Upper lobe of left lung (tissue), 4 donors: ENCODE data around the gene NOL4L.

Source experiments
- POLR2A ChIP-seq, 4 donors: fragments of 450-650 bp; IDR thresholded peaks; one replicate each; pipeline ENCODE4 v1.5.1; 2016 to 2017; ENCODE audit warnings: antibody characterized with exemption in 4 of 4, mild to moderate bottlenecking in 2 of 4
- POLR2AphosphoS5 ChIP-seq, 2 donors: sonication (generic); formaldehyde crosslinking; IDR thresholded peaks; one replicate each; pipeline ENCODE4 v1.5.1; 2017; ENCODE audit warnings: antibody characterized with exemption in 2 of 2
- TF ChIP-seq, protein P1 (sequence below), 6 experiments: fragments of 450-650 bp in 4 of 6; fragments of 200-600 bp in 2 of 6; sonication (generic) in 2 of 6; IDR thresholded peaks; one replicate each; pipeline ENCODE4 v1.5.1; 2016 to 2019; ENCODE audit warnings: antibody characterized with exemption in 6 of 6

DNA sequence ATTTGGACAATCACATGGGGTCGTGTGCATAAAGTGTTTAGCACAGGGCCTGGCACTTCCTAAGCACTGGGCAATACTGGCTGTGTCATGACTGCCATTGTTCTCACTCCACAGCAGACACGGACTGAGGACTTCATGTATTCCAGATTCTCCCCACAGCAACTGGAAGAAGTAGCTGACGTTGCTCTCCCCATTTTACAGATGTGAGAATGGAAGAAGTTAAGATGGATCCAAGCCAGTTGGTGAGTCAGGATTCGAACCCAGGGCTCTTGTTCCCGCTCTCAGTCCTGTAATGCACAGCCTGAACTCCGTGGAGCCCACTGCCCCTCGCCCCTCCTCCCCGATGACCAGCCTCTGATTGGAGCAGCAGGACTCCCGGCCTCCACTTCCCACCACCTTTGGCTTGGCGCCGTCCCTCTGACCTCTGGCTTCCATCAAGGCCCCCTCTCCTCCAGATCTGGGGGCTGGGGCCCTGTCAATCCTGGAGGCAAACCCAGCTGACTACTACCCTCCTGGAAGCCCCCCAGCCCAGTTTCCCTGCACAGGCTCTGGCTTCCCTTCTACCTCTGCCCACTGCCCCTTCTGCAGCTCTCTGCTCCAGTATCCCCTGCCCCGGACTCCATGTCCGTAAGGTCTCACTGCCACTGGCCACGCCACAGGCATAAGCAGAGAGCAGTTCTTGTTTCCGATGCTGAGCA is 12.7 kb downstream of the NOL4L start:
- TF ChIP-seq, protein P1, sequence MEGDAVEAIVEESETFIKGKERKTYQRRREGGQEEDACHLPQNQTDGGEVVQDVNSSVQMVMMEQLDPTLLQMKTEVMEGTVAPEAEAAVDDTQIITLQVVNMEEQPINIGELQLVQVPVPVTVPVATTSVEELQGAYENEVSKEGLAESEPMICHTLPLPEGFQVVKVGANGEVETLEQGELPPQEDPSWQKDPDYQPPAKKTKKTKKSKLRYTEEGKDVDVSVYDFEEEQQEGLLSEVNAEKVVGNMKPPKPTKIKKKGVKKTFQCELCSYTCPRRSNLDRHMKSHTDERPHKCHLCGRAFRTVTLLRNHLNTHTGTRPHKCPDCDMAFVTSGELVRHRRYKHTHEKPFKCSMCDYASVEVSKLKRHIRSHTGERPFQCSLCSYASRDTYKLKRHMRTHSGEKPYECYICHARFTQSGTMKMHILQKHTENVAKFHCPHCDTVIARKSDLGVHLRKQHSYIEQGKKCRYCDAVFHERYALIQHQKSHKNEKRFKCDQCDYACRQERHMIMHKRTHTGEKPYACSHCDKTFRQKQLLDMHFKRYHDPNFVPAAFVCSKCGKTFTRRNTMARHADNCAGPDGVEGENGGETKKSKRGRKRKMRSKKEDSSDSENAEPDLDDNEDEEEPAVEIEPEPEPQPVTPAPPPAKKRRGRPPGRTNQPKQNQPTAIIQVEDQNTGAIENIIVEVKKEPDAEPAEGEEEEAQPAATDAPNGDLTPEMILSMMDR (IDR thresholded peaks at IDR 0.05): no peak
- TF ChIP-seq POLR2AphosphoS5 (IDR thresholded peaks at IDR 0.05): no peak
- no peak for TF ChIP-seq POLR2A (IDR thresholded peaks at IDR 0.05)
